GM12878 (cell line): ENCODE results near the gene LILRB2. TPM values are rescaled to one million over a fixed set of nuclear protein-coding genes. Genes with fewer than 3 reads are reported as not detected.

ENCODE experiments used
- ATAC-seq: fragments of 200-7000 bp; cut with Tn5 transposase; 3 replicates; pipeline ENCODE4 v1.9.1; 2020; ENCODE audit warnings: mild to moderate bottlenecking, moderate library complexity
- BruUV-seq: library from RNA; stranded (reverse); fragments of 400-500 nt; replicated peaks from 2 replicates; lab custom pipeline; 2021; lab: Mats Ljungman, UMichigan
- CTCF ChIA-PET: fragments of 300-600 bp; sonication (Branson Sonifier 250); formaldehyde crosslinking; extraction: SDS; loops from one replicate; lab custom pipeline; 2021; ENCODE audit warnings: inconsistent platforms; lab: Yijun Ruan, JAX
- POLR2A ChIA-PET: fragments of 350-600 bp; formaldehyde crosslinking; extraction: SDS; loops from one replicate; lab custom pipeline; 2021; ENCODE audit warnings: inconsistent platforms; lab: Charles Lee
- RAD21 ChIA-PET: fragments of 300-600 bp; sonication (Branson Sonifier 250); formaldehyde crosslinking; loops from one replicate; lab custom pipeline; 2023; ENCODE audit warnings: antibody characterized with exemption; ENCODE audit not compliant: unreplicated experiment; lab: Charles Lee
- SMC1A ChIA-PET: fragments of 300-600 bp; sonication (Branson Sonifier 250); formaldehyde crosslinking; loops from one replicate; lab custom pipeline; 2023; ENCODE audit not compliant: unreplicated experiment, uncharacterized antibody; lab: Charles Lee
- DNase-seq: peaks from one replicate; pipeline ENCODE4 v3.0.0-alpha.2; 2011; ENCODE audit warnings: low read depth, low spot score
- FAIRE-seq: peaks from 3 replicates; lab custom pipeline; 2011; peaks lifted over from hg19 to GRCh38; lab: Jason Lieb, UNC
- H2AFZ ChIP-seq: 2 replicates; pipeline ENCODE4 v1.6.0; 2011; ENCODE audit warnings: low read depth, low read length, control low read depth; ENCODE audit not compliant: control insufficient read depth
- H3K27ac ChIP-seq: 2 replicates; pipeline ENCODE4 v1.5.1; 2011; ENCODE audit warnings: control low read depth; ENCODE audit not compliant: control insufficient read depth, insufficient read depth
- H3K27me3 ChIP-seq, 2 experiments: replicated peaks in 1 of 2; 2 replicates each; pipeline versions ENCODE4 v1.6.0 to v1.6.1; 2011; ENCODE audit warnings: low read length in 1 of 2; ENCODE audit not compliant: control insufficient read depth in 2 of 2, insufficient read depth in 2 of 2
- H3K36me3 ChIP-seq, 2 experiments: 2 replicates each; pipeline ENCODE4 v1.5.1; 2011; ENCODE audit warnings: low read length in 1 of 2; ENCODE audit not compliant: control insufficient read depth in 2 of 2, insufficient read depth in 2 of 2
- H3K4me1 ChIP-seq: 2 replicates; pipeline ENCODE4 v1.6.1; 2011; ENCODE audit warnings: mild to moderate bottlenecking, low read length, moderate library complexity, mixed read lengths; ENCODE audit not compliant: control insufficient read depth, insufficient read depth
- H3K4me2 ChIP-seq: 2 replicates; pipeline ENCODE4 v1.6.0; 2011; ENCODE audit warnings: control low read depth; ENCODE audit not compliant: control insufficient read depth, insufficient read depth
- H3K4me3 ChIP-seq: fragments of 200-600 bp; sonication (generic); 2 replicates; pipeline ENCODE4 v1.5.1; 2016
- H3K79me2 ChIP-seq: 2 replicates; pipeline ENCODE4 v1.6.0; 2011; ENCODE audit warnings: low read length; ENCODE audit not compliant: control insufficient read depth, insufficient read depth
- H3K9ac ChIP-seq: 2 replicates; pipeline ENCODE4 v1.8.0; 2011; ENCODE audit warnings: low read length, control low read depth, mixed read lengths; ENCODE audit not compliant: control insufficient read depth, insufficient read depth
- H3K9me3 ChIP-seq: replicated peaks from 3 replicates; pipeline ENCODE4 v1.5.1; 2011; ENCODE audit warnings: mild to moderate bottlenecking, low read length; ENCODE audit not compliant: control insufficient read depth, insufficient read depth
- H4K20me1 ChIP-seq: 2 replicates; pipeline ENCODE4 v1.6.0; 2011; ENCODE audit not compliant: control insufficient read depth, insufficient read depth
- CBX3 ChIP-seq: fragments of 200-600 bp; sonication (generic); IDR thresholded peaks from 2 replicates; pipeline ENCODE4 v1.6.1; 2016; ENCODE audit warnings: low read depth, borderline replicate concordance
- CBX5 ChIP-seq: sonication (generic); IDR thresholded peaks from 2 replicates; pipeline ENCODE4 v1.6.1; 2016; ENCODE audit warnings: low read depth, moderate library complexity, mild to moderate bottlenecking, inconsistent platforms
- CHD2 ChIP-seq: IDR thresholded peaks from 2 replicates; pipeline ENCODE4 v1.6.1; 2011; ENCODE audit warnings: low read depth, low read length, improper control_type of control experiment, borderline replicate concordance
- CREM ChIP-seq: IDR thresholded peaks from 2 replicates; pipeline ENCODE4 v1.6.1; 2014; ENCODE audit warnings: antibody characterized with exemption, low read depth
- ELK1 ChIP-seq: IDR thresholded peaks from 2 replicates; pipeline ENCODE4 v1.6.1; 2012; ENCODE audit warnings: low read depth, low read length, improper control_type of control experiment
- EZH2 ChIP-seq: IDR thresholded peaks from 2 replicates; pipeline ENCODE4 v1.6.1; 2012; ENCODE audit warnings: low read depth, mild to moderate bottlenecking, control low read depth, inconsistent platforms, low read length, borderline replicate concordance; ENCODE audit not compliant: control insufficient read depth
- IKZF1 ChIP-seq: fragments of 450-650 bp; conservative IDR thresholded peaks from 2 replicates; pipeline ENCODE4 v1.6.1; 2017; ENCODE audit warnings: antibody characterized with exemption, mild to moderate bottlenecking
- IRF3 ChIP-seq: fragments of 450-650 bp; IDR thresholded peaks from 2 replicates; pipeline ENCODE4 v1.6.1; 2014; ENCODE audit warnings: mild to moderate bottlenecking
- IRF4 ChIP-seq: IDR thresholded peaks from 2 replicates; pipeline ENCODE4 v1.6.1; 2011; ENCODE audit warnings: low read depth, low read length
- MTA2 ChIP-seq: fragments of 450-650 bp; IDR thresholded peaks from 2 replicates; pipeline ENCODE4 v1.6.1; 2016; ENCODE audit warnings: low read depth, mild to moderate bottlenecking, moderate library complexity
- MTA3 ChIP-seq: IDR thresholded peaks from 2 replicates; pipeline ENCODE4 v1.6.1; 2012; ENCODE audit warnings: low read length, inconsistent platforms, borderline replicate concordance
- MXI1 ChIP-seq: fragments of 150-350 bp; IDR thresholded peaks from 2 replicates; pipeline ENCODE4 v1.6.1; 2011; ENCODE audit warnings: low read depth, mild to moderate bottlenecking, inconsistent platforms, low read length, improper control_type of control experiment
- POLR2AphosphoS2 ChIP-seq: IDR thresholded peaks from 2 replicates; pipeline ENCODE4 v1.6.1; 2011; ENCODE audit warnings: low read depth, mild to moderate bottlenecking, low read length, improper control_type of control experiment, moderate library complexity
- RELA ChIP-seq: fragments of 450-650 bp; IDR thresholded peaks from 2 replicates; pipeline ENCODE4 v1.8.0; 2014; ENCODE audit warnings: borderline replicate concordance; ENCODE audit not compliant: partially characterized antibody
- RELB ChIP-seq: fragments of 450-650 bp; IDR thresholded peaks from 2 replicates; pipeline ENCODE4 v1.6.1; 2017; ENCODE audit warnings: low read depth, mild to moderate bottlenecking, moderate library complexity
- SMAD5 ChIP-seq: IDR thresholded peaks from 2 replicates; pipeline ENCODE4 v1.6.1; 2016; ENCODE audit warnings: antibody characterized with exemption, low read depth
- SRF ChIP-seq, 2 experiments: IDR thresholded peaks; 2 replicates each; pipeline ENCODE4 v1.6.1; 2011; ENCODE audit warnings: low read depth in 2 of 2, low read length in 2 of 2, mild to moderate bottlenecking in 1 of 2, moderate library complexity in 1 of 2
- YY1 ChIP-seq: IDR thresholded peaks from 2 replicates; pipeline ENCODE4 v1.6.1; 2011; ENCODE audit warnings: low read depth, mild to moderate bottlenecking, low read length
- ZNF592 ChIP-seq: fragments of 450-650 bp; IDR thresholded peaks from 2 replicates; pipeline ENCODE4 v1.6.1; 2017; ENCODE audit warnings: mild to moderate bottlenecking, moderate library complexity
- WGBS: methylation state at CpG from one replicate; pipeline ENCODE4 v1.1.6; 2016; ENCODE audit warnings: low lambda C conversion rate; ENCODE audit not compliant: insufficient replicate concordance, insufficient coverage; ENCODE audit errors: missing lambda C conversion rate; 5-methylcytosine and 5-hydroxymethylcytosine counted together
- in situ Hi-C: fragments of 300-500 bp; cut with MboI; formaldehyde crosslinking; loops from 9 replicates; pipeline ENCODE4 v1.14.3; 2018; ENCODE audit warnings: mixed read lengths
- intact Hi-C: fragments of 100-400 bp; cut with micrococcal nuclease; formaldehyde crosslinking; loops from one replicate; pipeline ENCODE4 v1.14.2; 2022; ENCODE audit not compliant: unreplicated experiment
- polyA plus RNA-seq, 11 experiments: library from polyadenylated mRNA; depleted of rRNA in 4 of 11; unstranded in 6 of 11; stranded (reverse) in 5 of 11; fragments of >200 nt; fragmentation: Nextera tagmentation in 4 of 11; fragmentation: Illumina TruSeq in 1 of 11; extraction: Ambion mirVana in 4 of 11; extraction: Trizol in 1 of 11; gene quantifications; 1 replicate in 1 of 11; 2 replicates in 10 of 11; pipeline versions ENCODE4 v1.2.1 to v1.2.3, GENCODE V29; 2011 to 2016; ENCODE audit warnings: inconsistent platforms in 2 of 11, missing spikeins in 2 of 11, low read depth in 1 of 11
- total RNA-seq, 4 experiments: library from RNA; depleted of rRNA in 3 of 4; stranded (reverse); fragments of >200 nt in 3 of 4; fragmentation: Illumina TruSeq in 1 of 4; extraction: Trizol in 1 of 4; gene quantifications; 2 replicates each; pipeline versions ENCODE4 v1.2.1 to v1.2.3, GENCODE V29; 2013 to 2021

LILRB2 gene
- total and polyA plus RNA-seq, 10 of the 15 experiments (the other 5 are each of a cell fraction or from before 2014, with no cell fraction given): 0.08 to 0.18 (median 0.15) TPM; not detected in 4

GRCh38 chr19:54294539-54294938, 13.6 kb upstream of the LILRB2 start:
- ChIA-PET POLR2A (no interaction called here), SMC1A (no interaction called here), CTCF (interaction anchor here (0.6 kb wide), 1 partner anchor 21 kb away, joined by 3 read pairs; no protein-coding TSS in a partner anchor), RAD21 (no interaction called here)
- no peaks in the 10 kb centered on the region for H3K79me2 ChIP-seq
- intact Hi-C loops (no loop called here), in situ Hi-C loops (no loop called here)
- TF ChIP-seq EZH2: no peak
- TF ChIP-seq MTA3: no peak
- TF ChIP-seq ZNF592: no peak
- no peak for TF ChIP-seq CBX3
- no peak for TF ChIP-seq RELB
- TF ChIP-seq ELK1: no peak
- no peak for TF ChIP-seq POLR2AphosphoS2
- TF ChIP-seq RELA: no peak
- no peak for TF ChIP-seq MTA2
- no peak for TF ChIP-seq MXI1
- TF ChIP-seq SRF (IDR thresholded peaks at IDR 0.05; ENCODE audit: low read depth in 2 of 2, low read length in 2 of 2): no peak
- TF ChIP-seq SMAD5: no peak
- no peak for TF ChIP-seq CREM
- no peak for TF ChIP-seq CHD2
- no peak for TF ChIP-seq IRF3
- no peak for TF ChIP-seq YY1
- TF ChIP-seq CBX5: no peak
- no peak for TF ChIP-seq IRF4
- no peak for TF ChIP-seq IKZF1
- H4K20me1 ChIP-seq: no peaks in the 10 kb centered on the region
- H3K36me3 ChIP-seq: no peaks in the 10 kb centered on the region
- H3K4me1 ChIP-seq: no peaks in the 10 kb centered on the region
- 26% methylated on average over 6 of the region's 6 CpGs for WGBS
- H2AFZ ChIP-seq: no peak overlapping the region
- no peaks in the 10 kb centered on the region for H3K9me3 ChIP-seq
- H3K9ac ChIP-seq: no peak overlapping the region
- no peak overlapping the region for H3K4me2 ChIP-seq
- no peak for ATAC-seq
- no peak for FAIRE-seq
- H3K27ac ChIP-seq: no peak overlapping the region
- H3K27me3 ChIP-seq: peaks cover 0 to 4% of the 10 kb centered on the region in 2 experiments; a peak in 2 of 4 replicates
- no peak overlapping the region for H3K4me3 ChIP-seq
- BruUV-seq: no TSS peak
- DNase-seq: no peak
